Astrocyte (in vitro differentiated cells and primary cell): ENCODE results near the gene ST6GALNAC2. TPM values are rescaled to one million over a fixed set of nuclear protein-coding genes. Genes with fewer than 3 reads are reported as not detected.
A peak's percentile ranks its signal among the peaks of the same experiment; 100 is the strongest.

Source experiments
- DNase-seq: peaks from one replicate; pipeline ENCODE4 v3.0.0-alpha.2; 2010; ENCODE audit warnings: low read depth
- FAIRE-seq: peaks from 2 replicates; lab custom pipeline; 2011; peaks lifted over from hg19 to GRCh38; lab: Jason Lieb, UNC
- H2AFZ ChIP-seq: 2 replicates; pipeline ENCODE4 v1.6.0; 2012; ENCODE audit warnings: low read depth, low read length, inconsistent platforms
- H3K27ac ChIP-seq: 2 replicates; pipeline ENCODE4 v1.5.1; 2011; ENCODE audit warnings: low read depth, low read length, inconsistent platforms
- H3K27me3 ChIP-seq: 2 replicates; pipeline ENCODE4 v1.6.0; 2011; ENCODE audit warnings: low read length, inconsistent platforms; ENCODE audit not compliant: insufficient read depth
- H3K36me3 ChIP-seq: 2 replicates; pipeline ENCODE4 v1.5.1; 2011; ENCODE audit warnings: low read length, inconsistent platforms; ENCODE audit not compliant: insufficient read depth
- H3K4me1 ChIP-seq: 2 replicates; pipeline ENCODE4 v1.5.1; 2011; ENCODE audit warnings: low read length, inconsistent platforms; ENCODE audit not compliant: insufficient read depth
- H3K4me2 ChIP-seq: 2 replicates; pipeline ENCODE4 v1.6.0; 2012; ENCODE audit warnings: low read length, inconsistent platforms
- H3K4me3 ChIP-seq: 2 replicates; pipeline ENCODE4 v1.5.1; 2011; ENCODE audit warnings: low read depth, mild to moderate bottlenecking, low read length, inconsistent platforms; ENCODE audit not compliant: insufficient read depth
- H3K79me2 ChIP-seq: 2 replicates; pipeline ENCODE4 v1.6.0; 2012; ENCODE audit warnings: mild to moderate bottlenecking, low read length, inconsistent platforms; ENCODE audit not compliant: insufficient read depth
- H3K9ac ChIP-seq: 2 replicates; pipeline ENCODE4 v1.6.0; 2012; ENCODE audit warnings: mild to moderate bottlenecking, low read length, inconsistent platforms
- H3K9me3 ChIP-seq: 2 replicates; pipeline ENCODE4 v1.5.1; 2012; ENCODE audit warnings: low read depth, mild to moderate bottlenecking, low read length, inconsistent platforms; ENCODE audit not compliant: insufficient read depth
- H4K20me1 ChIP-seq: 2 replicates; pipeline ENCODE4 v1.6.0; 2012; ENCODE audit warnings: low read length, inconsistent platforms; ENCODE audit not compliant: insufficient read depth
- H3K27ac Mint-ChIP-seq: one replicate; pipeline ENCODE4 v1.8.0; 2021; ENCODE audit warnings: mild to moderate bottlenecking, mixed read lengths; ENCODE audit not compliant: unreplicated experiment
- H3K27me3 Mint-ChIP-seq: one replicate; pipeline ENCODE4 v1.8.0; 2021; ENCODE audit warnings: low read depth, mixed read lengths; ENCODE audit not compliant: unreplicated experiment
- H3K36me3 Mint-ChIP-seq: one replicate; pipeline ENCODE4 v1.8.0; 2021; ENCODE audit warnings: low read depth, mixed read lengths; ENCODE audit not compliant: unreplicated experiment
- H3K4me1 Mint-ChIP-seq: one replicate; pipeline ENCODE4 v1.8.0; 2021; ENCODE audit warnings: low read depth, mixed read lengths; ENCODE audit not compliant: unreplicated experiment
- H3K4me3 Mint-ChIP-seq: one replicate; pipeline ENCODE4 v1.8.0; 2021; ENCODE audit warnings: mild to moderate bottlenecking, moderate library complexity, mixed read lengths; ENCODE audit not compliant: unreplicated experiment
- H3K9me3 Mint-ChIP-seq: one replicate; pipeline ENCODE4 v1.8.0; 2021; ENCODE audit warnings: mild to moderate bottlenecking, mixed read lengths; ENCODE audit not compliant: unreplicated experiment
- EZH2 ChIP-seq: IDR thresholded peaks from 2 replicates; pipeline ENCODE4 v1.6.1; 2012; ENCODE audit warnings: mild to moderate bottlenecking, low read length, inconsistent platforms; ENCODE audit not compliant: insufficient read depth
- total RNA-seq: library from RNA; stranded (reverse); gene quantifications from 2 replicates; pipeline ENCODE4 v1.2.1, GENCODE V29; 2021
- TF ChIP-seq, protein P1 (sequence below): IDR thresholded peaks from 2 replicates; pipeline ENCODE4 v1.5.1; 2011; ENCODE audit warnings: low read depth, mild to moderate bottlenecking, inconsistent platforms, low read length, moderate library complexity; ENCODE audit not compliant: insufficient read depth

The ST6GALNAC2 gene
- total RNA-seq, 1 donor from 2014 or later: 0.79 TPM

DNA sequence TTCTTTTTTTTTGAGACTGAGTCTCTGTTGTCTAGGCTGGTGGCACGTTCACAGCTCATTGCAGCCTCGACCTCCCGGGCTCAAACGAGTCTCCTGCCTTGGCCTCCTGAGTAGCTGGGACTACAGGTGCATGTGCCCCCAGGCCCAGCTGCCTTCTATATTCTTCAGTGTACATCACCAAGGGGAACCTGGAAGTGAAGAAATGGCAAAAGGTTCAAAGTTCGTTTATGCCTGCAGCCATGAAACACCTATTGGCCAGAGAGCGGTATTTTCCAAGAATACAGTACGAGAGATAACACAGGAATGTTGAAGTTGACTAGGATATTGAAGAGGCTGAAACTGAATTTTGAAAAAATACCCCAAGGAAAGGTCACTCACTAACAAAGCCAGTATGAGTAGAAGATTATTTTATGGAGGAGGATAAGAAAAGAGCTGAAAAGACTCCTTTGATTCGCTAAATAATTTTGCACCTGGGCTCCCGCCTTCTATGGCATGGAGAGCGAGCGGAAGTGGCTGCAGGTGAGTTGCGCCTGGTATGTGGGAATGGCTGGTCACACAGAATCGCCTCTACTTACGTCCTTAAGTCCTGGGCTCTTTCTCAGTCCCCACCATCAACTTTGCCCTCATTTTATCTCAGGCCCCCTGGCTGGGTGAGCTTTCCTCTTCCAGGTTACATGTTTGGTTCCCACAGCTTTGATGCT lies 48.1 kb upstream of the ST6GALNAC2 start:
- H3K9ac ChIP-seq: no peak overlapping the region
- no peaks in the 10 kb centered on the region for H3K9me3 ChIP-seq
- no peak overlapping the region for H3K4me3 ChIP-seq
- H3K27ac ChIP-seq: no peak overlapping the region
- Mint-ChIP-seq H3K27me3 (no peaks in the 10 kb centered on the region), H3K4me3 (no peak overlapping the region), H3K27ac (no peak overlapping the region), H3K9me3 (peaks cover 2% of the 10 kb centered on the region), H3K36me3 (no peaks in the 10 kb centered on the region), H3K4me1 (peaks cover 15% of the 10 kb centered on the region)
- H4K20me1 ChIP-seq: no peaks in the 10 kb centered on the region
- no peak overlapping the region for H2AFZ ChIP-seq
- no peak for TF ChIP-seq EZH2
- TF ChIP-seq, protein P1, sequence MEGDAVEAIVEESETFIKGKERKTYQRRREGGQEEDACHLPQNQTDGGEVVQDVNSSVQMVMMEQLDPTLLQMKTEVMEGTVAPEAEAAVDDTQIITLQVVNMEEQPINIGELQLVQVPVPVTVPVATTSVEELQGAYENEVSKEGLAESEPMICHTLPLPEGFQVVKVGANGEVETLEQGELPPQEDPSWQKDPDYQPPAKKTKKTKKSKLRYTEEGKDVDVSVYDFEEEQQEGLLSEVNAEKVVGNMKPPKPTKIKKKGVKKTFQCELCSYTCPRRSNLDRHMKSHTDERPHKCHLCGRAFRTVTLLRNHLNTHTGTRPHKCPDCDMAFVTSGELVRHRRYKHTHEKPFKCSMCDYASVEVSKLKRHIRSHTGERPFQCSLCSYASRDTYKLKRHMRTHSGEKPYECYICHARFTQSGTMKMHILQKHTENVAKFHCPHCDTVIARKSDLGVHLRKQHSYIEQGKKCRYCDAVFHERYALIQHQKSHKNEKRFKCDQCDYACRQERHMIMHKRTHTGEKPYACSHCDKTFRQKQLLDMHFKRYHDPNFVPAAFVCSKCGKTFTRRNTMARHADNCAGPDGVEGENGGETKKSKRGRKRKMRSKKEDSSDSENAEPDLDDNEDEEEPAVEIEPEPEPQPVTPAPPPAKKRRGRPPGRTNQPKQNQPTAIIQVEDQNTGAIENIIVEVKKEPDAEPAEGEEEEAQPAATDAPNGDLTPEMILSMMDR: no peak
- no peaks in the 10 kb centered on the region for H3K79me2 ChIP-seq
- no peak overlapping the region for H3K4me2 ChIP-seq
- FAIRE-seq (no peak), DNase-seq (no peak)
- peaks cover 7% of the 10 kb centered on the region for H3K4me1 ChIP-seq
- no peaks in the 10 kb centered on the region for H3K27me3 ChIP-seq
- H3K36me3 ChIP-seq: no peaks in the 10 kb centered on the region

- Mint-ChIP-seq H3K9me3 (peaks cover 2% of the 10 kb centered on the region), H3K27me3 (peaks cover 5% of the 10 kb centered on the region), H3K4me1 (peaks cover 15% of the 10 kb centered on the region), H3K27ac (no peak overlapping the region), H3K4me3 (no peak overlapping the region), H3K36me3 (no peaks in the 10 kb centered on the region)
- H4K20me1 ChIP-seq: no peaks in the 10 kb centered on the region
- H3K4me2 ChIP-seq: no peak overlapping the region
- peaks cover 7% of the 10 kb centered on the region for H3K4me1 ChIP-seq
- H3K36me3 ChIP-seq: no peaks in the 10 kb centered on the region
- H3K27ac ChIP-seq: no peak overlapping the region
- no peaks in the 10 kb centered on the region for H3K79me2 ChIP-seq
- DNase-seq (no peak), FAIRE-seq (no peak)
- no peaks in the 10 kb centered on the region for H3K27me3 ChIP-seq
- peak overlapping the region; percentile 10 for H2AFZ ChIP-seq
- H3K4me3 ChIP-seq: no peak overlapping the region
- no peak overlapping the region for H3K9ac ChIP-seq
- TF ChIP-seq, protein P1: no peak
- no peak for TF ChIP-seq EZH2
- no peaks in the 10 kb centered on the region for H3K9me3 ChIP-seq
These were observed 46.3 kb upstream of the ST6GALNAC2 start for GRCh38 chr17:76631821-76632565.
